GM23248 (cell line): ENCODE results near the gene PSMG3. TPM values are rescaled to one million over a fixed set of nuclear protein-coding genes. Genes with fewer than 3 reads are reported as not detected.

ENCODE experiments used
- DNase-seq: peaks from one replicate; pipeline ENCODE4 v3.0.0-alpha.2; 2015
- H2AFZ ChIP-seq: fragments of 200-600 bp; sonication (generic); 2 replicates; pipeline ENCODE4 v1.6.1; 2016; ENCODE audit warnings: antibody characterized with exemption
- H3F3A ChIP-seq: fragments of 200-600 bp; sonication (generic); 2 replicates; pipeline ENCODE4 v1.6.1; 2016; ENCODE audit warnings: mild to moderate bottlenecking, antibody characterized with exemption, mixed run types; ENCODE audit not compliant: insufficient read depth
- H3K27ac ChIP-seq: fragments of 200-600 bp; sonication (generic); 2 replicates; pipeline ENCODE4 v1.5.1; 2016; ENCODE audit warnings: mild to moderate bottlenecking
- H3K27me3 ChIP-seq: fragments of 200-600 bp; sonication (generic); replicated peaks from 2 replicates; pipeline ENCODE4 v1.6.1; 2016; ENCODE audit warnings: mild to moderate bottlenecking; ENCODE audit not compliant: insufficient read depth
- H3K36me3 ChIP-seq: fragments of 200-600 bp; sonication (generic); 2 replicates; pipeline ENCODE4 v1.6.1; 2016; ENCODE audit warnings: low read depth, mild to moderate bottlenecking
- H3K4me1 ChIP-seq: fragments of 200-600 bp; sonication (generic); 2 replicates; pipeline ENCODE4 v1.6.1; 2016; ENCODE audit warnings: mild to moderate bottlenecking; ENCODE audit not compliant: insufficient read depth
- H3K4me2 ChIP-seq: fragments of 200-600 bp; sonication (generic); one replicate; pipeline ENCODE4 v1.6.1; 2016; ENCODE audit warnings: mild to moderate bottlenecking; ENCODE audit not compliant: unreplicated experiment
- H3K4me3 ChIP-seq: fragments of 200-600 bp; sonication (generic); 2 replicates; pipeline ENCODE4 v1.5.1; 2016; ENCODE audit warnings: mild to moderate bottlenecking
- H3K79me2 ChIP-seq: fragments of 200-600 bp; sonication (generic); 2 replicates; pipeline ENCODE4 v1.6.1; 2016; ENCODE audit warnings: mild to moderate bottlenecking; ENCODE audit not compliant: insufficient read depth
- H3K9ac ChIP-seq: fragments of 200-600 bp; sonication (generic); 2 replicates; pipeline ENCODE4 v1.6.1; 2016; ENCODE audit warnings: mild to moderate bottlenecking
- H3K9me2 ChIP-seq: fragments of 200-600 bp; sonication (generic); 2 replicates; pipeline ENCODE4 v1.6.1; 2016; ENCODE audit warnings: mixed run types, mild to moderate bottlenecking, moderate library complexity; ENCODE audit not compliant: insufficient read depth
- H3K9me3 ChIP-seq: fragments of 200-600 bp; sonication (generic); one replicate; pipeline ENCODE4 v1.6.1; 2017; ENCODE audit warnings: low read depth
- H4K20me1 ChIP-seq: fragments of 200-600 bp; sonication (generic); 2 replicates; pipeline ENCODE4 v1.6.0; 2016; ENCODE audit not compliant: insufficient read depth
- EZH2 ChIP-seq: fragments of 200-600 bp; sonication (generic); IDR thresholded peaks from 2 replicates; pipeline ENCODE4 v1.6.1; 2018; ENCODE audit warnings: antibody characterized with exemption, mild to moderate bottlenecking; ENCODE audit not compliant: insufficient read depth, poor library complexity, severe bottlenecking
- EZH2phosphoT487 ChIP-seq: fragments of 200-600 bp; sonication (generic); IDR thresholded peaks from 2 replicates; pipeline ENCODE4 v1.6.1; 2018; ENCODE audit warnings: antibody characterized with exemption, moderate library complexity, mild to moderate bottlenecking, low read depth; ENCODE audit not compliant: insufficient read depth
- WGBS, 2 experiments: methylation state at CpG; one replicate each; pipeline ENCODE4 v1.1.6; 2015 to 2017; ENCODE audit warnings: low lambda C conversion rate in 2 of 2, low coverage in 1 of 2; ENCODE audit errors: missing lambda C conversion rate in 2 of 2; 5-methylcytosine and 5-hydroxymethylcytosine counted together
- in situ Hi-C: fragments of 300-500 bp; cut with MboI; formaldehyde crosslinking; loops from 2 replicates; pipeline ENCODE4 v1.15.0; 2020
- polyA plus RNA-seq: library from polyadenylated mRNA; unstranded; fragments of >200 nt; fragmentation: Nextera tagmentation; extraction: Ambion mirVana; gene quantifications from 2 replicates; pipeline ENCODE4 v1.2.1, GENCODE V29; 2016
- total RNA-seq: library from RNA; depleted of rRNA; stranded (reverse); fragments of >200 nt; shearing (Covaris generic); gene quantifications from 2 replicates; pipeline ENCODE4 v1.2.3, GENCODE V29; 2014

Gene PSMG3
- total and polyA plus RNA-seq, 2 experiments from 2014 or later = 28.3 to 58.1 TPM

DNA sequence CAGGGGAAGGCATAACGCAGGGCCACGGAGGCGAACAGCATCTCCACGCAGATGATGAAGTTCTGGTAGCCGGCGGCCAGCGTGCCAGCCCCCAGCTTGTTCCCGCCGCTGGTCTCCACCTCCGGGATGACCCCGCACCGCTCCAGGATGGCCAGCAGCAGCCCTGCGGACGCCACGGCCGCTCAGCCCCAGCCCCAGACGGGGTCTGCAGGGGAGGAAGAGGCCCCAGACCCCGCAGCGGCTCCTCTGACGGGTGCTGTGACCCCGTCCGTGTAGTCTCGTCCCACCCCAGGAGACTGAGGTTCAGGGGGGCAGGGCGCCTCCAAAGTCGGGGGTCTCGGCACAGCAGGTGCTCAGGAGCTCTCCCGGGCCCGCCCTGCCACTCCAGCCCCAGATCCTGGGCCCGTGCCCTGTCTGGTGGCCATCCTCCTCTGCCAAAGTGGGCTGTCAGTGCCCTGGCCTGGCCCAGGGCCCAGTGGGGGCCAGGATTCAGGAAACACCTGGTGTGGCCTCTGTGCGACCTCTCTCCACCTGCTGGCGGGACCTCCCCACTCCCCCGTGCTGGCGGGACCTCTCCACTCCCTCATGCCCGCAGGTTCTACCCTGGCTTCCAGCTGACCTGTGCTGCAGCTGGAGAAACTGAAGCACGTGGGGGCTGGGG, 21.9 kb downstream of the PSMG3 start:
- Histone ChIP-seq H3K4me1 (no peaks in the 10 kb centered on the region), H3K9me2 (no peaks in the 10 kb centered on the region), H4K20me1 (no peaks in the 10 kb centered on the region), H3F3A (no peaks in the 10 kb centered on the region), H3K4me3 (no peak overlapping the region), H3K4me2 (no peak overlapping the region), H3K9ac (no peak overlapping the region), H3K36me3 (no peaks in the 10 kb centered on the region), H3K27me3 (no peaks in the 10 kb centered on the region), H3K9me3 (no peaks in the 10 kb centered on the region), H3K79me2 (no peaks in the 10 kb centered on the region), H3K27ac (no peak overlapping the region), H2AFZ (no peak overlapping the region)
- in situ Hi-C loops = no loop called here
- 76 to 80% methylated on average over 28 of the region's 35 CpGs for WGBS, 2 experiments
- no peak for DNase-seq
- TF ChIP-seq EZH2phosphoT487 (no peak), EZH2 (no peak)

DNA sequence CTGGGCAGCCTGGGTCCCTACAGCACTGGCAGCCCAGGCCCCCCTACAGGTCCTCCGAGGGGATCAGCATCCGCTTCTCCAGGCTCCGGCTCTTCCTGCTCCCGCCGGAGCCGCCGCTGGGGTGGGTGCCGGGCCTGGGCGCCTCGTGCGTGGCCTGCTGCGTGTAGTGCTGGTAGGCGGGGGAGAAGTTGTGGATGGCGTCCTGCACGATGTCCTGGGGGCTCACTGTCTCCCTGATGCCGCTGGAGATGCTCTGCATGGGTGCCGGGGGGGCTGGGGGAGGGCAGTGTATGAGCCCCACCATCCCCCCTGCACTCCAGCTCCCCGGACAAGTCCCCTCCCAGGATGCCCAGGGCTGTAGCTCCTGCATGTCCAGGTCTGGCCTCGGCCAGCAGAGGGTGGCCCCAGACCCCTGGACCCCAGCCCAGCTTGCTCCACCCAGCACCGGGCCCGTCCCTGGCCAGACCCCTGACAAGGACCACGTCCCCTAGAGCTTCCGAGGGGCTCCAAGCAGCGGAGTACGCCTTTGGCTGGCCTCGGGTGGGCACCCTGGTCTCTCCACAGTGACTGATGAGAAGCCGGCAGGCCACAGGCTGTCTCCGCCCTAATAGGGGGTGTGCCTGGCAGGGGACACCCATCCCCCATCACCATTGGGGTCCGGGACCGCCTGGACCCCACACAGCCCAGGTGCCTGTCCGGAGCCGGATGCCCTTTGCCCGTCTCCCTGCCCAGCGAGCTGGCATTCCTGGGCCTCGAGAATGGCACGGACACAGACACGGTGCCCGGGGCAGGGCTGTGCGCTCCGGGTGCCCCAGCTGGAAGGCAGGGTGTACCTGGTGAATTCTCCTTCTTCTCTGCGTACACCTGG, 22.7 kb downstream of the PSMG3 start:
- no peak for TF ChIP-seq EZH2
- TF ChIP-seq EZH2phosphoT487 = no peak
- no peak overlapping the region for H2AFZ ChIP-seq
- H3K4me2 ChIP-seq = no peak overlapping the region
- no peaks in the 10 kb centered on the region; the same call in 1 of the 2 replicates for H3K36me3 ChIP-seq
- no peaks in the 10 kb centered on the region for H3K79me2 ChIP-seq
- WGBS, 2 experiments = 89 to 92% methylated on average over 26 to 30 of the region's 41 CpGs
- no peaks in the 10 kb centered on the region for H4K20me1 ChIP-seq
- no peak overlapping the region for H3K9ac ChIP-seq
- no peaks in the 10 kb centered on the region for H3K4me1 ChIP-seq
- no peak overlapping the region for H3K4me3 ChIP-seq
- no peak for DNase-seq
- no peaks in the 10 kb centered on the region for H3K9me2 ChIP-seq
- in situ Hi-C loops = no loop called here
- peaks cover 3% of the 10 kb centered on the region; the same call in 1 of the 2 replicates for H3F3A ChIP-seq
- H3K27me3 ChIP-seq = no peaks in the 10 kb centered on the region
- no peaks in the 10 kb centered on the region for H3K9me3 ChIP-seq
- no peak overlapping the region for H3K27ac ChIP-seq

DNA sequence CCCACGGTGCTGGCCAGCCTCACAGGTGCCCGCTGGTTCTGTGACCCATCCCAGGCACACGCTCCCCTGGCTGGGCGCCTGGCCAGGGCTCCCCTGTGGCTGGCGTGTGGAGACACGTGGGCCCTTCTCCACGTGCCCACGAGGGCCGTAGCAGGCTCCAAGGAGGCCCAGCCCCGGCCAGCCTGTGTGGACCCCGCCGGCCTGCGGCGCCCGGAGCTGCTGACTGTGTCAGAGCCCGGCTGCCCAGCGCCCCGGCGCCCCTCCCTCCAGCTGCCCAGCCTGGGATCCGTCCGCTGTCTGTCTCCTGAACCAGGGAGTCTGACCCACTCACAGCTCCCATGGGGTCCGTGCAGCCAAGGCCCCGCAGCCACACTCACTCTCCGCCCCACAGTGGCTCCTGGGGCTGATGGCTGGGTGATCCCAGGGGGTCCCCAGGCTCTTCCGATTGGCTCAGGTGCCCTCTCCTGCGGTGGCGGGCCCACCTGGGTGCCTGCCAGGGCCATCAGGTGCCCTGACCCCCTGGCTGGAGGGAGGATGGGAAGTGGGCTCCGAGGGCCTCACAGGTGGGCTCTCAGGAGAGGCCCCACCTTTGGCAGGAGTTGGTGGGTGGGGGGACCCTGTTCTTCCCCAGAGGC, 23.4 kb downstream of the PSMG3 start:
- in situ Hi-C loops = no loop called here
- no peak overlapping the region for H3K9ac ChIP-seq
- H3K27ac ChIP-seq = no peak overlapping the region
- H3K27me3 ChIP-seq = no peaks in the 10 kb centered on the region
- 73 to 74% methylated on average over 15 to 27 of the region's 28 CpGs for WGBS, 2 experiments
- no peaks in the 10 kb centered on the region; the same call in 1 of the 2 replicates for H3K36me3 ChIP-seq
- H2AFZ ChIP-seq = no peak overlapping the region
- H3K4me3 ChIP-seq = no peak overlapping the region
- H3K9me3 ChIP-seq = no peaks in the 10 kb centered on the region
- H3K79me2 ChIP-seq = no peaks in the 10 kb centered on the region
- H3K9me2 ChIP-seq = no peaks in the 10 kb centered on the region
- no peak overlapping the region for H3K4me2 ChIP-seq
- DNase-seq = no peak
- TF ChIP-seq EZH2phosphoT487 = no peak
- TF ChIP-seq EZH2 = no peak
- H4K20me1 ChIP-seq = no peaks in the 10 kb centered on the region
- peaks cover 3% of the 10 kb centered on the region; the same call in 1 of the 2 replicates for H3F3A ChIP-seq
- H3K4me1 ChIP-seq = no peaks in the 10 kb centered on the region

DNA sequence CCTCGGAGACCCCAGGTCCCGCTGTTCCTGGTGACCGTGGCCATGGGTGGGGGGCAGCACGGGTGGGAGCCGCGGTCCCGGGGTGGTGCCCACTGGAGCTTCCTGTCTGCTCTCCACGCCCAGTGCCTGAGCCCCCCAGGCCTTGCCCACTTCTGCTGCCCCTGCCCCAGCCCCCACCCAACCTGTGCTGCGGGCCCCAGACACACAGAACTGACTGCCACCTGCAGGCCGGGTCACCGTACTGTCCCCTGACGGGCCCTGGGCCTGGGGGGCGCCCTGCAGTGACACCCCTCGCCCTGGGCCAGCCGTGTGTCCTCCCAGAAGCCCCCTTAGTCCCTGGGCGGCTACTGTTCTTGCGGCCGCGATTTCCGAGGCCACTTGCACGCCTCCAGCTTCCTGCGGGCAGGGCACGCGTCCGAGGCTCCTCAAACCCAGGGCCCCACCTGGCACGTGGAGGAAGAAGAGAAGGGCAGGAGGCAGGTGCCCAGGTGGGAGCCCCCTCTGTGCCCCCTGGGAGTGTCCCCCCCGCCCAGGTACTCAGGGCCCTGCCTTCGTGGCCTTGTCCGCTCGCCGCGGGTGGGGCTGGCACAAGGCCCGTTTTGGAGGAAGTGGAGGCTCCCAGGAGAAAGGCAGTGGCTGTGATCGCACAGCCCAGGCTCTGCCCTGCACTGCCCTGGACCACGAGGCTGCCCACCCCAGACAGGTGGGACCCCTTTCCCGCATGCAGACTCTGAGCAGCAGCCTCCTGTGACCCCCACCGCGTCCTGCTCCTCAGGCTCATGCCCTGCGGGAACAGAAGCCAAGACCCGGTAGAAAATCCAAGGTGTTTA, 24.2 kb downstream of the PSMG3 start:
- Histone ChIP-seq H3K27me3 (no peaks in the 10 kb centered on the region), H3K9me3 (no peaks in the 10 kb centered on the region), H3K4me1 (no peaks in the 10 kb centered on the region), H3K79me2 (no peaks in the 10 kb centered on the region), H3K27ac (no peak overlapping the region), H3K9ac (no peak overlapping the region), H2AFZ (no peak overlapping the region), H4K20me1 (no peaks in the 10 kb centered on the region), H3K4me2 (no peak overlapping the region), H3K36me3 (no peaks in the 10 kb centered on the region; the same call in 1 of the 2 replicates), H3F3A (peaks cover 3% of the 10 kb centered on the region; the same call in 1 of the 2 replicates), H3K9me2 (no peaks in the 10 kb centered on the region), H3K4me3 (no peak overlapping the region)
- in situ Hi-C loops = no loop called here
- 81 to 82% methylated on average over 31 to 38 of the region's 40 CpGs for WGBS, 2 experiments
- DNase-seq = no peak
- no peak for TF ChIP-seq EZH2
- no peak for TF ChIP-seq EZH2phosphoT487
